Muscle layer of duodenum (tissue), 2 donors: ENCODE results near the gene ODF2.
"Not testable (repeated sequence)": the region's sequence is repeated elsewhere in the genome, so short reads cannot be mapped to it uniquely, and the experiment has no call there.

ENCODE experiments used
- H3K27ac ChIP-seq: one replicate; pipeline ENCODE4 v1.7.0; 2013; ENCODE audit warnings: mild to moderate bottlenecking, low read length
- H3K27me3 ChIP-seq: one replicate; pipeline ENCODE4 v1.7.0; 2013; ENCODE audit warnings: low read depth, mild to moderate bottlenecking, control low read depth, low read length
- H3K36me3 ChIP-seq, 2 donors: one replicate each; pipeline ENCODE4 v1.7.0; 2013; ENCODE audit warnings: low read length in 2 of 2, control low read depth in 1 of 2, mild to moderate bottlenecking in 1 of 2; ENCODE audit not compliant: insufficient read depth in 2 of 2, control insufficient read depth in 1 of 2
- H3K4me1 ChIP-seq, 2 donors: one replicate each; pipeline ENCODE4 v1.7.0; 2013; ENCODE audit warnings: low read length in 2 of 2, mild to moderate bottlenecking in 2 of 2, control low read depth in 1 of 2, moderate library complexity in 1 of 2; ENCODE audit not compliant: insufficient read depth in 2 of 2, control insufficient read depth in 1 of 2
- H3K4me3 ChIP-seq, 2 donors: one replicate each; pipeline ENCODE4 v1.7.0; 2013; ENCODE audit warnings: low read length in 2 of 2, low read depth in 1 of 2, mild to moderate bottlenecking in 1 of 2
- H3K9me3 ChIP-seq, 2 donors: one replicate each; pipeline ENCODE4 v1.7.0; 2013; ENCODE audit warnings: low read length in 2 of 2, control low read depth in 1 of 2, mild to moderate bottlenecking in 1 of 2; ENCODE audit not compliant: control insufficient read depth in 1 of 2
- donor health status: healthy.

The ODF2 gene

GRCh38 chr9:128486201-128486600, 30.4 kb downstream of the ODF2 start:
- H3K36me3 ChIP-seq: peaks cover 37 to 72% of the 10 kb centered on the region in 2 donors
- no peak overlapping the region for H3K4me3 ChIP-seq
- H3K27me3 ChIP-seq: no peaks in the 10 kb centered on the region
- no peaks in the 10 kb centered on the region for H3K9me3 ChIP-seq
- no peak overlapping the region for H3K27ac ChIP-seq
- no peaks in the 10 kb centered on the region for H3K4me1 ChIP-seq

GRCh38 chr9:128493424-128493823, 37.6 kb downstream of the ODF2 start:
- no peak overlapping the region for H3K4me3 ChIP-seq
- H3K4me1 ChIP-seq: peaks cover 0 to 9% of the 10 kb centered on the region in 2 donors
- peaks cover 29 to 61% of the 10 kb centered on the region in 2 donors for H3K36me3 ChIP-seq
- no peaks in the 10 kb centered on the region for H3K9me3 ChIP-seq
- no peak overlapping the region for H3K27ac ChIP-seq
- no peaks in the 10 kb centered on the region for H3K27me3 ChIP-seq

- no peaks in the 10 kb centered on the region for H3K9me3 ChIP-seq
- no peak overlapping the region for H3K27ac ChIP-seq
- H3K36me3 ChIP-seq: peaks cover 36 to 69% of the 10 kb centered on the region in 2 donors
Observed at GRCh38 chr9:128494108-128494745, 38.4 kb downstream of the ODF2 start.

GRCh38 chr9:128494746-128495129, 38.9 kb downstream of the ODF2 start:
- peak overlapping the region in 1 of 2 donors; percentile 8 for H3K4me3 ChIP-seq
- H3K27ac ChIP-seq: no peak overlapping the region
- H3K4me1 ChIP-seq: peaks cover 0 to 9% of the 10 kb centered on the region in 2 donors
- H3K27me3 ChIP-seq: no peaks in the 10 kb centered on the region
- H3K9me3 ChIP-seq: no peaks in the 10 kb centered on the region
- H3K36me3 ChIP-seq: peaks cover 32 to 69% of the 10 kb centered on the region in 2 donors

More at GRCh38 chr9:128494108-128494745, 38.4 kb downstream of the ODF2 start:
- H3K27me3 ChIP-seq: no peaks in the 10 kb centered on the region
- peak overlapping the region in 1 of 2 donors; percentile 8 for H3K4me3 ChIP-seq
- peaks cover 0 to 9% of the 10 kb centered on the region in 2 donors for H3K4me1 ChIP-seq

GRCh38 chr9:128495296-128495695, 39.5 kb downstream of the ODF2 start:
- Histone ChIP-seq H3K36me3 (peaks cover 32 to 69% of the 10 kb centered on the region in 2 donors), H3K4me3 (no peak overlapping the region), H3K27ac (no peak overlapping the region)

GRCh38 chr9:128495804-128496417, 40.1 kb downstream of the ODF2 start:
- H3K36me3 ChIP-seq: peaks cover 32 to 68% of the 10 kb centered on the region in 2 donors
- no peaks in the 10 kb centered on the region for H3K9me3 ChIP-seq
- H3K4me3 ChIP-seq: no peak overlapping the region
- H3K27me3 ChIP-seq: no peaks in the 10 kb centered on the region
- H3K27ac ChIP-seq: no peak overlapping the region
- H3K4me1 ChIP-seq: peaks cover 0 to 9% of the 10 kb centered on the region in 2 donors

More at GRCh38 chr9:128495296-128495695, 39.5 kb downstream of the ODF2 start:
- H3K27me3 ChIP-seq: no peaks in the 10 kb centered on the region
- no peaks in the 10 kb centered on the region for H3K9me3 ChIP-seq
- H3K4me1 ChIP-seq: peaks cover 0 to 9% of the 10 kb centered on the region in 2 donors

- H3K4me1 ChIP-seq: peaks cover 0 to 9% of the 10 kb centered on the region in 2 donors
- no peak overlapping the region for H3K27ac ChIP-seq
- H3K9me3 ChIP-seq: no peaks in the 10 kb centered on the region
- no peaks in the 10 kb centered on the region for H3K27me3 ChIP-seq
- H3K4me3 ChIP-seq: no peak overlapping the region
- peaks cover 23 to 58% of the 10 kb centered on the region in 2 donors for H3K36me3 ChIP-seq
Observed at GRCh38 chr9:128497824-128498610, 42.2 kb downstream of the ODF2 start.

GRCh38 chr9:128498911-128499310, 43.1 kb downstream of the ODF2 start:
- Histone ChIP-seq H3K4me1 (peaks cover 2 to 15% of the 10 kb centered on the region in 2 donors), H3K27ac (no peak overlapping the region), H3K36me3 (peaks cover 23 to 58% of the 10 kb centered on the region in 2 donors), H3K4me3 (no peak overlapping the region), H3K27me3 (no peaks in the 10 kb centered on the region), H3K9me3 (no peaks in the 10 kb centered on the region)

- H3K27me3 ChIP-seq: no peaks in the 10 kb centered on the region
- no peak overlapping the region for H3K4me3 ChIP-seq
- H3K4me1 ChIP-seq: peaks cover 3 to 10% of the 10 kb centered on the region in 2 donors
- no peaks in the 10 kb centered on the region for H3K9me3 ChIP-seq
- peaks cover 23 to 51% of the 10 kb centered on the region in 2 donors for H3K36me3 ChIP-seq
- no peak overlapping the region for H3K27ac ChIP-seq
Observed at GRCh38 chr9:128499920-128500319, 44.1 kb downstream of the ODF2 start.

GRCh38 chr9:128503415-128503825, 47.6 kb downstream of the ODF2 start:
- H3K9me3 ChIP-seq, H3K27me3 ChIP-seq, H3K4me3 ChIP-seq, H3K27ac ChIP-seq: not testable (repeated sequence)
- peaks cover 7 to 21% of the 10 kb centered on the region in 2 donors for H3K36me3 ChIP-seq
- H3K4me1 ChIP-seq: peaks cover 8 to 14% of the 10 kb centered on the region in 2 donors

- Histone ChIP-seq H3K36me3 (peaks cover 2 to 21% of the 10 kb centered on the region in 2 donors), H3K9me3 (no peaks in the 10 kb centered on the region), H3K4me3 (peak overlapping the region; percentile 87 to 95), H3K27me3 (no peaks in the 10 kb centered on the region), H3K4me1 (peaks cover 8 to 14% of the 10 kb centered on the region in 2 donors), H3K27ac (no peak overlapping the region)
Observed at GRCh38 chr9:128503870-128504269, 48.1 kb downstream of the ODF2 start.
